ENCODE measurements around the gene BCAS3. TPM values are rescaled to one million over a fixed set of nuclear protein-coding genes. Genes with fewer than 3 reads are reported as not detected.
A peak's percentile ranks its signal among the peaks of the same experiment; 100 is the strongest.
"Not testable (repeated sequence)": the region's sequence is repeated elsewhere in the genome, so short reads cannot be mapped to it uniquely, and the experiment has no call there.

BCAS3 gene
- total RNA-seq, 4 donors from 2014 or later = 13.0 to 27.8 (median 20.7) TPM

- Histone ChIP-seq H3K36me3 (no peaks in the 10 kb centered on the region), H3K4me1 (peaks cover 0 to 5% (median 0%) of the 10 kb centered on the region in 3 donors), H3K4me3 (no peak overlapping the region), H3K9me3 (no peaks in the 10 kb centered on the region), H3K27ac (no peak overlapping the region), H3K27me3 (no peaks in the 10 kb centered on the region)
- WGBS, 2 donors = 0% methylated on average over 1 of the region's 1 CpG
- intact Hi-C loops (cut with DNase I) = loop anchor here (5.0 kb wide), 1 partner anchor 395 kb away; the partner anchor contains the start of gene TBX2
- DNase-seq = no peak
- TF ChIP-seq POLR2A (IDR thresholded peaks at IDR 0.05) = no peak
- peak in 5 of 6 experiments; percentile 36 to 64 (median 48) for TF ChIP-seq CTCF (IDR thresholded peaks at IDR 0.05)
These were observed 324.7 kb downstream of the BCAS3 start for GRCh38 chr17:61002316-61002736.

GRCh38 chr17:61005358-61005757 lies 327.7 kb downstream of the BCAS3 start:
- Histone ChIP-seq H3K4me1 (peaks cover 0 to 5% (median 0%) of the 10 kb centered on the region in 3 donors), H3K36me3 (no peaks in the 10 kb centered on the region), H3K27ac (no peak overlapping the region), H3K9me3 (no peaks in the 10 kb centered on the region), H3K4me3 (no peak overlapping the region), H3K27me3 (no peaks in the 10 kb centered on the region)
- no peak for TF ChIP-seq POLR2A (IDR thresholded peaks at IDR 0.05)
- no peak for TF ChIP-seq CTCF (IDR thresholded peaks at IDR 0.05)
- DNase-seq = no peak
- WGBS, 2 donors = 90 to 91% methylated on average over 5 of the region's 5 CpGs
- intact Hi-C loops (cut with DNase I) = no loop called here

- intact Hi-C loops (cut with DNase I); DNase-seq; H3K4me1 ChIP-seq; H3K36me3 ChIP-seq; H3K9me3 ChIP-seq; H3K27me3 ChIP-seq; H3K27ac ChIP-seq; H3K4me3 ChIP-seq: not testable (repeated sequence)
- WGBS, 2 donors = 88 to 94% methylated on average over 3 of the region's 3 CpGs
These were observed 328.3 kb downstream of the BCAS3 start for GRCh38 chr17:61005958-61006357.

- WGBS, 2 donors = 72 to 80% methylated on average over 3 of the region's 3 CpGs
- DNase-seq = no peak
- no peaks in the 10 kb centered on the region for H3K36me3 ChIP-seq
- no peaks in the 10 kb centered on the region for H3K9me3 ChIP-seq
- no peaks in the 10 kb centered on the region for H3K27me3 ChIP-seq
- no peak overlapping the region for H3K4me3 ChIP-seq
- H3K27ac ChIP-seq = no peak overlapping the region
- H3K4me1 ChIP-seq = no peaks in the 10 kb centered on the region
- intact Hi-C loops (cut with DNase I) = no loop called here
- TF ChIP-seq CTCF (IDR thresholded peaks at IDR 0.05) (no peak), POLR2A (IDR thresholded peaks at IDR 0.05) (no peak)
These were observed 330.3 kb downstream of the BCAS3 start for GRCh38 chr17:61007980-61008379.

- Histone ChIP-seq H3K4me1 (no peaks in the 10 kb centered on the region), H3K27ac (no peak overlapping the region), H3K9me3 (no peaks in the 10 kb centered on the region), H3K4me3 (no peak overlapping the region), H3K36me3 (no peaks in the 10 kb centered on the region), H3K27me3 (no peaks in the 10 kb centered on the region)
- intact Hi-C loops (cut with DNase I) = no loop called here
- WGBS, 2 donors = 44 to 58% methylated on average over 1 of the region's 1 CpG
- no peak for DNase-seq
- TF ChIP-seq POLR2A (IDR thresholded peaks at IDR 0.05) (no peak), CTCF (IDR thresholded peaks at IDR 0.05) (no peak)
These were observed 332.0 kb downstream of the BCAS3 start for GRCh38 chr17:61009663-61010062.

GRCh38 chr17:61010661-61011170 lies 333.1 kb downstream of the BCAS3 start:
- H3K36me3 ChIP-seq = peaks cover 0 to 2% (median 0%) of the 10 kb centered on the region in 3 donors
- TF ChIP-seq POLR2A (IDR thresholded peaks at IDR 0.05) (no peak), CTCF (IDR thresholded peaks at IDR 0.05) (no peak)
- no peaks in the 10 kb centered on the region for H3K9me3 ChIP-seq
- intact Hi-C loops (cut with DNase I) = no loop called here
- no peak for DNase-seq
- no peak overlapping the region for H3K4me3 ChIP-seq
- H3K4me1 ChIP-seq = no peaks in the 10 kb centered on the region
- H3K27me3 ChIP-seq = no peaks in the 10 kb centered on the region
- no peak overlapping the region for H3K27ac ChIP-seq
- 70 to 90% methylated on average over 2 of the region's 2 CpGs for WGBS, 2 donors
